ENCODE results near the gene SMIM22.

Gene SMIM22

GRCh38 chr16:4795181-4795827, at the start of gene SMIM22:
Gene SMIM22, plus strand, starts transcription at chr16:4795369. Its CDS starts 366 bp downstream, at chr16:4795735.
- Histone ChIP-seq H3K27me3 (no peaks in the 10 kb centered on the region), H3K4me3 (no peak within 1 kb of the TSS), H3K36me3 (peaks cover 28% of the 10 kb centered on the region), H3K9ac (no peak within 1 kb of the TSS), H3K9me3 (no peaks in the 10 kb centered on the region), H4K20me1 (no peaks in the 10 kb centered on the region; the same call in 1 of the 2 replicates), H3K27ac (no peak within 1 kb of the TSS), H3K4me1 (peaks cover 51% of the 10 kb centered on the region), H3K4me2 (no peak within 1 kb of the TSS)
- TF ChIP-seq Cebpa-rat (IDR thresholded peaks at IDR 0.05): no peak

GRCh38 chr16:4746215-4746614, 49.0 kb upstream of the SMIM22 start:
- Histone ChIP-seq H3K4me3 (no peak overlapping the region), H3K27me3 (no peaks in the 10 kb centered on the region), H3K9me3 (no peaks in the 10 kb centered on the region), H3K4me1 (peaks cover 62% of the 10 kb centered on the region), H4K20me1 (0 out of 2 replicates have a peak, but pooled peaks cover 15% of the 10 kb centered on the region), H3K27ac (peak overlapping the region; percentile 60), H3K36me3 (peaks cover 15% of the 10 kb centered on the region), H3K4me2 (peak overlapping the region; percentile 86), H3K9ac (no peak overlapping the region; the same call in 1 of the 2 replicates)
- no peak for TF ChIP-seq Cebpa-rat (IDR thresholded peaks at IDR 0.05)

- H3K27me3 ChIP-seq: no peaks in the 10 kb centered on the region
- H3K4me3 ChIP-seq: peak overlapping the region; percentile 22; the same call in 1 of the 2 replicates
- H3K4me1 ChIP-seq: peaks cover 62% of the 10 kb centered on the region
- peak overlapping the region; percentile 86 for H3K4me2 ChIP-seq
- no peak for TF ChIP-seq Cebpa-rat (IDR thresholded peaks at IDR 0.05)
- H3K9me3 ChIP-seq: no peaks in the 10 kb centered on the region
- H3K36me3 ChIP-seq: peaks cover 24% of the 10 kb centered on the region
- peaks cover 23% of the 10 kb centered on the region; the same call in 1 of the 2 replicates for H4K20me1 ChIP-seq
- H3K27ac ChIP-seq: peak overlapping the region; percentile 60
- peak overlapping the region; percentile 49 for H3K9ac ChIP-seq
Measured at GRCh38 chr16:4746991-4747574, 48.1 kb upstream of the SMIM22 start.

- Histone ChIP-seq H3K4me3 (peak overlapping the region; percentile 22; the same call in 1 of the 2 replicates), H4K20me1 (peaks cover 33% of the 10 kb centered on the region), H3K4me2 (peak overlapping the region; percentile 86), H3K27ac (peak overlapping the region; percentile 60), H3K9me3 (no peaks in the 10 kb centered on the region), H3K9ac (peak overlapping the region; percentile 49), H3K27me3 (no peaks in the 10 kb centered on the region), H3K36me3 (peaks cover 34% of the 10 kb centered on the region), H3K4me1 (peaks cover 66% of the 10 kb centered on the region)
- no peak for TF ChIP-seq Cebpa-rat (IDR thresholded peaks at IDR 0.05)
Measured at GRCh38 chr16:4747906-4748681, 47.1 kb upstream of the SMIM22 start.

- H3K27me3 ChIP-seq: no peaks in the 10 kb centered on the region
- peak overlapping the region; percentile 60 for H3K27ac ChIP-seq
- H3K4me2 ChIP-seq: peak overlapping the region; percentile 86
- H3K4me3 ChIP-seq: no peak overlapping the region
- no peaks in the 10 kb centered on the region for H3K9me3 ChIP-seq
- peaks cover 41% of the 10 kb centered on the region for H4K20me1 ChIP-seq
- H3K36me3 ChIP-seq: peaks cover 41% of the 10 kb centered on the region
- no peak for TF ChIP-seq Cebpa-rat (IDR thresholded peaks at IDR 0.05)
- peak overlapping the region; percentile 49 for H3K9ac ChIP-seq
- peaks cover 59% of the 10 kb centered on the region for H3K4me1 ChIP-seq
Measured at GRCh38 chr16:4748682-4749411, 46.3 kb upstream of the SMIM22 start.

GRCh38 chr16:4749700-4750257, 45.4 kb upstream of the SMIM22 start:
- no peak for TF ChIP-seq Cebpa-rat (IDR thresholded peaks at IDR 0.05)
- H3K4me1 ChIP-seq: peaks cover 59% of the 10 kb centered on the region
- no peak overlapping the region for H3K4me3 ChIP-seq
- H3K9ac ChIP-seq: no peak overlapping the region
- 0 out of 2 replicates have a peak, but pooled peaks cover 1% of the 10 kb centered on the region for H3K9me3 ChIP-seq
- peaks cover 44% of the 10 kb centered on the region for H4K20me1 ChIP-seq
- peak overlapping the region; percentile 36 for H3K4me2 ChIP-seq
- peaks cover 50% of the 10 kb centered on the region for H3K36me3 ChIP-seq
- no peak overlapping the region for H3K27ac ChIP-seq
- H3K27me3 ChIP-seq: no peaks in the 10 kb centered on the region

- Histone ChIP-seq H3K4me1 (peaks cover 51% of the 10 kb centered on the region), H3K9me3 (peaks cover 12% of the 10 kb centered on the region; the same call in 1 of the 2 replicates), H3K27me3 (no peaks in the 10 kb centered on the region), H4K20me1 (peaks cover 44% of the 10 kb centered on the region), H3K36me3 (peaks cover 62% of the 10 kb centered on the region), H3K27ac (no peak overlapping the region), H3K9ac (no peak overlapping the region), H3K4me3 (no peak overlapping the region), H3K4me2 (no peak overlapping the region)
- no peak for TF ChIP-seq Cebpa-rat (IDR thresholded peaks at IDR 0.05)
Measured at GRCh38 chr16:4750896-4751295, 44.3 kb upstream of the SMIM22 start.

GRCh38 chr16:4752351-4753100, 42.6 kb upstream of the SMIM22 start:
- H3K9me3 ChIP-seq: peaks cover 13% of the 10 kb centered on the region; the same call in 1 of the 2 replicates
- no peak overlapping the region for H3K4me3 ChIP-seq
- H4K20me1 ChIP-seq: peaks cover 39% of the 10 kb centered on the region
- peaks cover 78% of the 10 kb centered on the region for H3K36me3 ChIP-seq
- 0 out of 2 replicates have a peak overlapping the region, but pooled peaks have one; percentile 26 for H3K27ac ChIP-seq
- no peak for TF ChIP-seq Cebpa-rat (IDR thresholded peaks at IDR 0.05)
- H3K4me2 ChIP-seq: peak overlapping the region; percentile 20; the same call in 1 of the 2 replicates
- H3K9ac ChIP-seq: peak overlapping the region; percentile 29; the same call in 1 of the 2 replicates
- H3K27me3 ChIP-seq: no peaks in the 10 kb centered on the region
- peaks cover 35% of the 10 kb centered on the region for H3K4me1 ChIP-seq

Measured in BLaER1 (cell line).